H1 (cell line): ENCODE measurements around the gene UBAP1L. TPM values are rescaled to one million over a fixed set of nuclear protein-coding genes. Genes with fewer than 3 reads are reported as not detected.

ENCODE experiments used
- CHD2 ChIP-seq: IDR thresholded peaks from 2 replicates; pipeline ENCODE4 v1.6.1; 2012; ENCODE audit warnings: low read length, improper control_type of control experiment
- GTF2F1 ChIP-seq: IDR thresholded peaks from 2 replicates; pipeline ENCODE4 v1.6.1; 2012; ENCODE audit warnings: low read depth, low read length, improper control_type of control experiment, borderline replicate concordance
- HDAC2 ChIP-seq, 2 experiments: fragments of 300-600 bp in 1 of 2; sonication (generic) in 1 of 2; IDR thresholded peaks; 2 replicates each; pipeline ENCODE4 v1.6.1; 2011 to 2012; ENCODE audit warnings: low read depth in 2 of 2, low read length in 2 of 2, mild to moderate bottlenecking in 2 of 2, moderate library complexity in 2 of 2, borderline replicate concordance in 1 of 2, inconsistent platforms in 1 of 2
- RFX5 ChIP-seq: IDR thresholded peaks from 2 replicates; pipeline ENCODE4 v1.6.1; 2011; ENCODE audit warnings: low read depth, low read length, improper control_type of control experiment, borderline replicate concordance
- RXRA ChIP-seq: IDR thresholded peaks from 2 replicates; pipeline ENCODE4 v1.6.1; 2011; ENCODE audit warnings: low read depth, mild to moderate bottlenecking, low read length, moderate library complexity; ENCODE audit not compliant: insufficient read depth
- SAP30 ChIP-seq: fragments of 300-600 bp; sonication (generic); IDR thresholded peaks from 2 replicates; pipeline ENCODE4 v1.7.1; 2012; ENCODE audit warnings: low read length, moderate library complexity, mild to moderate bottlenecking, inconsistent platforms; ENCODE audit not compliant: insufficient read depth, insufficient replicate concordance
- SIN3A ChIP-seq, 2 experiments: IDR thresholded peaks in 1 of 2; conservative IDR thresholded peaks in 1 of 2; 2 replicates each; pipeline ENCODE4 v1.6.1; 2011 to 2012; ENCODE audit warnings: low read length in 2 of 2, improper control_type of control experiment in 1 of 2, low read depth in 1 of 2, mild to moderate bottlenecking in 1 of 2
- ZNF274 ChIP-seq: IDR thresholded peaks from 2 replicates; pipeline ENCODE4 v1.7.0; 2012; ENCODE audit warnings: low read length, borderline replicate concordance; ENCODE audit errors: extremely low read depth
- polyA plus RNA-seq, 7 experiments: library from polyadenylated mRNA; depleted of rRNA in 3 of 7; stranded (reverse) in 5 of 7; unstranded in 2 of 7; fragments of >200 nt in 5 of 7; fragments of 200-250 nt in 2 of 7; gene quantifications; 1 replicate in 5 of 7; 2 replicates in 1 of 7; 4 replicates in 1 of 7; pipeline versions ENCODE4 v1.2.1 to v1.2.3, GENCODE V29; 2011 to 2013; ENCODE audit warnings: missing spikeins in 2 of 7, mixed read lengths in 2 of 7
- total RNA-seq: library from RNA; stranded (reverse); fragmentation: NEBNext Ultra II Directional; extraction: Animal tissue kit (Norgen Biotek cat#: 25700); gene quantifications from 2 replicates; pipeline ENCODE4 v1.2.1, GENCODE V29; 2021
- TF ChIP-seq, protein P1 (sequence below): IDR thresholded peaks from 2 replicates; pipeline ENCODE4 v1.6.1; 2012; ENCODE audit warnings: inconsistent platforms
- TF ChIP-seq, protein P2 (sequence below): IDR thresholded peaks from 2 replicates; pipeline ENCODE4 v1.6.1; 2012; ENCODE audit warnings: inconsistent platforms

Gene UBAP1L
- total and polyA plus RNA-seq, 2 of the 8 experiments (the other 6 are each of a cell fraction or from before 2014, with no cell fraction given), result 0.67 to 1.7 TPM

DNA sequence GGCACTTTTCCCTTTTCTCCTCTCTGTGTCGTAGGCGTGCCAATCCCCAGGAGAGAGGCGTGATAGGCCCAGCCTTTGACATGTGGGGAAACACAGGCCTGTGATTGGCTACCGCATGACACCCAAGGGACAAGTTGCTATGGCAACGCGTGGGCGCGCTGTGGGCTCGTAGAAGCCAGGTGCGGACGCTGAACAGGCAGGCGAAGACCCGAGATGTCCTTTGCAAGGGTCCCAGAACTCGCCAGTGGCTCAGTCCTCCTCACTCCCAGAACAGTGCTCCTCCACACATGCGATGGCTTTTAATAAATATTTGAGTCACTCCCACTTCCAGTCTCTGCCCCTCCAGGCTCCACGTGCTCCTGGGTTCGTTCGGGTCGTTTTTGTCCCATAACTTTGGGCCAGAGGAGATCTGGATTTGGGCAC, 65.6 kb downstream of the UBAP1L start (continued):
- TF ChIP-seq SIN3A (conservative IDR thresholded peaks at IDR 0.05 in 1 of 2, IDR thresholded peaks at IDR 0.05 in 1 of 2; ENCODE audit: low read depth in 1 of 2, low read length in 2 of 2), result peak; percentile 90 to 91; a peak in 3 of 4 replicates
- no peak for TF ChIP-seq GTF2F1
- TF ChIP-seq CHD2, result peak; percentile 77
- no peak for TF ChIP-seq RXRA
- TF ChIP-seq, protein P1, sequence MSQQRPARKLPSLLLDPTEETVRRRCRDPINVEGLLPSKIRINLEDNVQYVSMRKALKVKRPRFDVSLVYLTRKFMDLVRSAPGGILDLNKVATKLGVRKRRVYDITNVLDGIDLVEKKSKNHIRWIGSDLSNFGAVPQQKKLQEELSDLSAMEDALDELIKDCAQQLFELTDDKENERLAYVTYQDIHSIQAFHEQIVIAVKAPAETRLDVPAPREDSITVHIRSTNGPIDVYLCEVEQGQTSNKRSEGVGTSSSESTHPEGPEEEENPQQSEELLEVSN, result peak; percentile 51; the same call in 1 of the 2 replicates
- no peak for TF ChIP-seq ZNF274
- 0 out of 4 replicates have a peak, but pooled peaks of 1 of the 2 experiments have one; percentile 52 for TF ChIP-seq HDAC2 (IDR thresholded peaks at IDR 0.05; ENCODE audit: borderline replicate concordance in 1 of 2, low read depth in 2 of 2, low read length in 2 of 2)
- peak; percentile 74; the same call in 1 of the 2 replicates for TF ChIP-seq RFX5
- TF ChIP-seq, protein P2, sequence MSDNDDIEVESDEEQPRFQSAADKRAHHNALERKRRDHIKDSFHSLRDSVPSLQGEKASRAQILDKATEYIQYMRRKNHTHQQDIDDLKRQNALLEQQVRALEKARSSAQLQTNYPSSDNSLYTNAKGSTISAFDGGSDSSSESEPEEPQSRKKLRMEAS, result peak; percentile 58
- TF ChIP-seq SAP30, result peak; percentile 90
